ENCODE results near the gene NDST1. TPM values are rescaled to one million over a fixed set of nuclear protein-coding genes. Genes with fewer than 3 reads are reported as not detected.

The NDST1 gene
- total RNA-seq, 1 donor from 2014 or later: 60.4 TPM

DNA sequence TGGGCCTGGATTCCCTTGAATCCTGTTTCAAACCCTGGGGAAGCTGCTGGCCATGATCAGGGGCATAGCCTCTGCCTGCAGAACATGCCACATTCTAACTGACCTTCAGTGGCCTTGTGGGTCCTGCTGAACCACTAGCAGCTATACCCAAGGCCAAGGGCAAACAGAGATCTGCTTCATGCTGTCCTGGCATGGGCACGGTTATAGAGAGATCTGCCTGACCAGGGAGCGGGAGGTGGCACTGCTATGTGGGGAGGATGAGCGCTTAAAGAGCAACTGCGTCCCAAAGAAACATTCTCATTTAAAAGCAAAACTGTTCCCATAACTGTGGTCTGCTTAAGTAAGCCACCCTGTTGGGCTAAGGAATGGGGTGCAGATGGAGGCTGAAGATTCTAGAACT is 96.1 kb downstream of the NDST1 start:
- DNase-seq (ENCODE audit: missing footprints) (peak; percentile 18), ATAC-seq (peak; percentile 38)
- intact Hi-C loops (cut with DNase I): no loop called here

DNA sequence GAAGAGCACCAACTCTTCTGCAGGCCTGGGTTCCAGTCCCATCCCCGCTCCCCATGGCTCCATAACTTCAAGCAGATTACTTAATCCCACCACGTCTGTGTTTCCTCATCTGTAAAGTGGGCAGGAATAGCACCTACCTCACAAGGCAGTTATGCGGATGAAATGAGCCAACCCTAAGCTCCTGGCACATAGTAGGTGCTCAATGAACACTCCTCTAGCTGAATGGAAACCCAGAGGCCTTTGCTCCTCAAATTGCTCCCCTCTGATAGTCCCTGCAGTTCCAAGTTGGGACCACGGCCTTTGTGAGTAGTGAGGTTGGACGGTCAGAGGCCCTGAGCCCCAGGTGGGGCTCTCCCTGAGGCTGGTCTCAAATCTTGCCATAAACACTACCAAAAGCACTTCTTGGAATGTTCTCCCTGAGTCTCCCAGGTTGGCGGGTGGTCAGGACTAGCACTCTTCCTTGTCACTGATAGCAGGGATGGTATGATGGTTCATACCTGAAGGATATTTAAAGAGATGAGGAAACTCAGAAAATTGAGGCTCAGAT is 97.0 kb downstream of the NDST1 start:
- DNase-seq (ENCODE audit: missing footprints) (peak; percentile 35), ATAC-seq (no peak)
- intact Hi-C loops (cut with DNase I): no loop called here

DNA sequence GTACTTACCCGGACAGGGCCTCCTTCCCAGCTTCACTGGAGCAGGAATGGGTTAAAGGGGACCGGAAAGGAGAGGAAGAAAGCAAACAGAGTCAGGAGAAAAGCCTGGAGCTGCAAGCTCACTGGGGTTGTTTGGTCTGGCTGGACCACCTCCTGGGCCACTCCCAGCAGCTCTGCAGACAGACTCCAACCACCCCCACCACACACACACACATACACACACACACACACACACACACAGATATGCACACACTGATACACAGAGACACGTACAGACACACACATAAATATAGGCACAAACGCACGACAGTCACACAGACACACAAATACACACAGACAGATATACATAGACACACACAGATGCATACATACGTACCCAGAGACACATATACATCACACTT is 97.6 kb downstream of the NDST1 start:
- no peak for ATAC-seq
- intact Hi-C loops (cut with DNase I): no loop called here
- no peak for DNase-seq (ENCODE audit: missing footprints)

DNA sequence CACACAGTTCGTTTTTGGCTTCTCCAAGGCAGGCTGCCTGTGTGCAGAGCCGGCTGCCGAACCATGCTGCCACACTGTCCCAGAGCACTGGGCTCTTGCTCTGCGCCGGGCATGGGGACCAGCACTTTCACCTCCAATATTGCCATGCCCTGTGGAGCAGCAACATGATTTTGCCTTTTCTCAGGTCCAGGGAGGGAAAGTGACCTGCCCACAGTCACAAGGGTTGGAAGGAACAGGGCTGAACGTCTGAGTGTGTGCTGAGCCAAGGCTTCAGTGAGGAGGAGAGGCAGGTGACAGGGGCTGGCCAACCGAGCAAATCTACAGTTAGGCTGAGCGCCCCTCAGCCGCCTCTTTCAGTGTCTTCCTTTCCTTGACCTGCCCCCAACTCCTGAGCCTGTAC is 98.5 kb downstream of the NDST1 start:
- DNase-seq (ENCODE audit: missing footprints) (peak; percentile 37), ATAC-seq (no peak)
- intact Hi-C loops (cut with DNase I): no loop called here

DNA sequence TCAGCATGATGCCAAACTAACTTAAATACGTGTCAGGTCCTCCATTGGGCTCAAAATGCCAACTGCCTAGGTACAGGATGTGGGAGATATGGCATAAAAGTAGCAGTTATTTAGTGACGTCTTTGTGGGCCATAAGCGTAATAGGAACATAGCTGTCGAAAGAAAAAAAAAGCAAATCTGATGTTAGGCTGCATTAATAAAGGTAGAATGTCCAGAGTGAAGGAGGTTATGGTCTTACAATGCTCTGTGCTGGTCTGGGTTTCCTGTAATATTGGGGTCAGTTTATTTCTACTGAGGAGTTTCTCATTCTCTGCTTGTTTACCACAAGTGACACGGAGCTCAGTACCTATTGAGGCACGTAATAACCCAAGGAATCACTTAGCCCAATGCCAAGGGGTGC is 99.2 kb downstream of the NDST1 start:
- intact Hi-C loops (cut with DNase I): no loop called here
- ATAC-seq: no peak
- DNase-seq (ENCODE audit: missing footprints): no peak

Other genes with a start within 250 kb of the NDST1 start
- 17.0 TPM for gene CAMK2A, start 218.4 kb upstream of the NDST1 start, total RNA-seq
- 0.65 TPM for gene ARSI, start 205.2 kb upstream of the NDST1 start, total RNA-seq
- gene TCOF1, start 150.4 kb upstream of the NDST1 start, total RNA-seq: 17.8 TPM
- 327 TPM for gene CD74, start 95.2 kb upstream of the NDST1 start, total RNA-seq
- gene RPS14, start 58.4 kb upstream of the NDST1 start, total RNA-seq: 1,267 TPM
- 587 TPM for gene SYNPO, start 132.5 kb downstream of the NDST1 start, total RNA-seq
- gene MYOZ3, start 153.1 kb downstream of the NDST1 start, total RNA-seq: 5.5 TPM
- gene RBM22, start 192.9 kb downstream of the NDST1 start, total RNA-seq: 30.5 TPM

Data from Right ventricle myocardium inferior (tissue), 1 donor.